Measurements from ENCODE around the gene DISP3. TPM values are rescaled to one million over a fixed set of nuclear protein-coding genes. Genes with fewer than 3 reads are reported as not detected.

Gene DISP3
- total and polyA plus RNA-seq, 3 donors from 2014 or later, result 6.8 to 8.8 (median 7.3) TPM

DNA sequence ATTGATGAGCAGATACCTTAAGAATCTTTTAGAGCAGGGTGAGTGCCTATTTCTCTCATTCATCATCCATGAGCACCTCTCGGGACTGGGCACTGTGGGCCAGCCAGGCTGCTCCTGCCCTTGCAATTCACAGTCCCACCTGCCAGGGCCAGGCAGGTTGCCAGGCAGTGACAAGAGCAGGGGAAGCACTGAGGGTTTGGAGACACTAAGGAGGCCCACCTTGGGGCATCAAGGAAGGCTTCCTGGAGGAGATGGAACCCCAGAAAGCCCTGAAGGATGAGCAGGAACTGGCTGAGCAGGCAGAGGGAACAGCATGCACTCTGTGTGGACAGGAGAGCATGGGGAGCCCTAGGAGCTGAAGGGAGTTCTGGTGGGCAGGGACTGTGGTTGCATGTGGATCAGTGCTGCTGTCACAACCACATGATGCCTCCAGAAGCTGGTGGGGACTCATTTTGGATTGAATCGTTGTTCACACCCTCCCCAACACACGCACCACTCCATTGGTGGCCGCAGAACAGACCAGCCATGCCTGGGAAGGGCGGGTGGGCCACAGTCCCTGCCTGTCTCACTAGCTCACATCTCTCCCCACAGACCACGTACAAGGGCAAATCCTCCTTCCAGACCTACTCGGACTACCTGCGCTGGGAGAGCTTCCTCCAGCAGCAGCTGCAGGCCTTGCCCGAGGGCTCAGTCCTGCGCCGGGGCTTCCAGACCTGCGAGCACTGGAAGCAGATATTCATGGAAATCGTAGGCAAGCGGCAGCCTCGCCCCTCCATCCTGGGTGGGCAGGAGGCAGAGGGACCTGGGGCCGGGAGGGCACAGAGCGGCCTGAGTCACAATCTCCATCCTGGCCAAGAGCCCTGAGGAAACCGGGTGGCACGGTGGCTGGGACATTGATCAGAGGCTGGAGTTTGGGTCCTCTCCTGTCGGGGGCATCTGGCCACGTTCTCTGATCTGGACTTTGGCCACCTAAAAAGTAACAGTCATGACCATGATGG is 55.1 kb downstream of the DISP3 start:
- no peak overlapping the region for H3K4me3 ChIP-seq
- intact Hi-C loops (cut with DNase I; ENCODE audit: low total_unique reads), result no loop called here
- no peaks in the 10 kb centered on the region for H3K4me1 ChIP-seq
- no peak overlapping the region for H3K27ac ChIP-seq
- H3K36me3 ChIP-seq (ENCODE audit: low read depth, missing control alignments), result no peaks in the 10 kb centered on the region
- no peaks in the 10 kb centered on the region for H3K27me3 ChIP-seq
- 78 to 91% methylated on average over 7 to 20 of the region's 21 CpGs for WGBS, 2 donors
- no peaks in the 10 kb centered on the region for H3K9me3 ChIP-seq
- TF ChIP-seq POLR2A (IDR thresholded peaks at IDR 0.05) (no peak), CTCF (IDR thresholded peaks at IDR 0.05) (no peak)
- DNase-seq, result no peak

DNA sequence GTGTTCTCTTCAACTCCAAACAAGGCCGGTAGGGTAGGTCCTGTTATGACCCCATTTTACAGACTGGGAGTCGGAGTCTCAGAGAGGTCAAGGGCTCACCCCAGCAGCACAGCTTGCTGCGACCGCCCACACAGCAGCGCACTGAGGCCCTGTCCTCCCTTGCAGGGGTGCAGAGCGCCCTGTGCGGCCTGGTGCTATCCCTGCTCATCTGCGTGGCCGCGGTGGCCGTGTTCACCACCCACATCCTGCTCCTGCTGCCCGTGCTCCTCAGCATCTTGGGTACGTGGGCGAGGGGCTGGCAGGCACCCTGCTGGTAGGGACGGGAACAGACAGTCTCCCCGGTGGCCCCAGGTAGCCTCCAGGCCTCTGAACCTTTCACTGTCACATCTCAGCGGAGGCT is 55.9 kb downstream of the DISP3 start:
- Histone ChIP-seq H3K4me1 (no peaks in the 10 kb centered on the region), H3K4me3 (no peak overlapping the region), H3K27ac (no peak overlapping the region), H3K27me3 (no peaks in the 10 kb centered on the region), H3K9me3 (no peaks in the 10 kb centered on the region), H3K36me3 (ENCODE audit: low read depth, missing control alignments) (no peaks in the 10 kb centered on the region)
- 60 to 85% methylated on average over 3 to 17 of the region's 17 CpGs for WGBS, 2 donors
- TF ChIP-seq POLR2A (IDR thresholded peaks at IDR 0.05) (no peak), CTCF (IDR thresholded peaks at IDR 0.05) (no peak)
- no peak for DNase-seq
- intact Hi-C loops (cut with DNase I; ENCODE audit: low total_unique reads), result no loop called here

- Histone ChIP-seq H3K27me3 (no peaks in the 10 kb centered on the region), H3K36me3 (ENCODE audit: low read depth, missing control alignments) (no peaks in the 10 kb centered on the region), H3K4me1 (no peaks in the 10 kb centered on the region), H3K4me3 (no peak overlapping the region), H3K27ac (no peak overlapping the region), H3K9me3 (no peaks in the 10 kb centered on the region)
- WGBS, 2 donors, result 94% methylated on average over 6 to 12 of the region's 12 CpGs
- intact Hi-C loops (cut with DNase I; ENCODE audit: low total_unique reads), result no loop called here
- TF ChIP-seq POLR2A (IDR thresholded peaks at IDR 0.05) (no peak), CTCF (IDR thresholded peaks at IDR 0.05) (no peak)
- DNase-seq, result no peak
Measured at GRCh38 chr1:11535316-11535715, 56.4 kb downstream of the DISP3 start.

DNA sequence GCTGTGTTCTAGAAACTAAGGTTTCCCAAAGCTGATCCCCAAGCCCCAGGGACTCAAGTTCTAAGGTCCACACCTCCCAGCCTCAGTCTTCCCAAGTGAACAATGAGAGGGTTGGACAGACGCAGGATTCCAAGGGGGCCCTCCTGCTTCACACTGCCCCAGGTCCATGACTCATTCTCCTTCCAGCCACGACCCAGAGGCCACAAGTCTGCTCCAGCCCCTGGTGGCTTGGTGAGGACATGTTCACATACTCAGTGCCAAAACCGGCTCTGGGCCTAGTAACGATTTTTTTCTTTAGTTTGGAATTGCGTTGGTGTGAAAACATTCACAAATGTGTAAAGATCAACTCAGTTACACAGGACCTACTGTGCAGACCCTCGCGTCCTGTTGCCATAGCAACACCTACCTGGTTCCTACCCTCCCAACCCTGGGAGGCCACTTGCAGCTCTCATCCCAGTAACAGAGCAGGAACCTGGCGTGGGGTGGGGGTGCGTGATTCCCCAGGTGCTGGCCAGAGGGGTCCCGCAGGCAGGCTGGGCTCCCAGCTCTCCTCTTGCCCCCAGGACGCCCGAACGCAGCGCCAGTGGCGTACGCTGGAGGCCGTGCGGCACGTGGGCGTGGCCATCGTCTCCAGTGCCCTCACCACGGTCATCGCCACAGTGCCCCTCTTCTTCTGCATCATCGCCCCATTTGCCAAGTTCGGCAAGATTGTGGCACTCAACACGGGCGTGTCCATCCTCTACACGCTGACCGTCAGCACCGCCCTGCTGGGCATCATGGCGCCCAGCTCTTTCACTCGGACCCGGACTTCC is 57.0 kb downstream of the DISP3 start:
- WGBS, 2 donors, result 74 to 92% methylated on average over 8 to 33 of the region's 33 CpGs
- no peak overlapping the region for H3K4me3 ChIP-seq
- H3K36me3 ChIP-seq (ENCODE audit: low read depth, missing control alignments), result no peaks in the 10 kb centered on the region
- no peak for TF ChIP-seq CTCF (IDR thresholded peaks at IDR 0.05)
- no peak for TF ChIP-seq POLR2A (IDR thresholded peaks at IDR 0.05)
- H3K4me1 ChIP-seq, result no peaks in the 10 kb centered on the region
- H3K9me3 ChIP-seq, result no peaks in the 10 kb centered on the region
- no peak overlapping the region for H3K27ac ChIP-seq
- intact Hi-C loops (cut with DNase I; ENCODE audit: low total_unique reads), result no loop called here
- no peaks in the 10 kb centered on the region for H3K27me3 ChIP-seq
- no peak for DNase-seq
